RPMI8226 (cell line): Measurements from ENCODE around the gene CTNND2.

ENCODE experiments used
- DNase-seq: peaks from one replicate; pipeline ENCODE4 v3.0.0-alpha.2; 2015

The CTNND2 gene

DNA sequence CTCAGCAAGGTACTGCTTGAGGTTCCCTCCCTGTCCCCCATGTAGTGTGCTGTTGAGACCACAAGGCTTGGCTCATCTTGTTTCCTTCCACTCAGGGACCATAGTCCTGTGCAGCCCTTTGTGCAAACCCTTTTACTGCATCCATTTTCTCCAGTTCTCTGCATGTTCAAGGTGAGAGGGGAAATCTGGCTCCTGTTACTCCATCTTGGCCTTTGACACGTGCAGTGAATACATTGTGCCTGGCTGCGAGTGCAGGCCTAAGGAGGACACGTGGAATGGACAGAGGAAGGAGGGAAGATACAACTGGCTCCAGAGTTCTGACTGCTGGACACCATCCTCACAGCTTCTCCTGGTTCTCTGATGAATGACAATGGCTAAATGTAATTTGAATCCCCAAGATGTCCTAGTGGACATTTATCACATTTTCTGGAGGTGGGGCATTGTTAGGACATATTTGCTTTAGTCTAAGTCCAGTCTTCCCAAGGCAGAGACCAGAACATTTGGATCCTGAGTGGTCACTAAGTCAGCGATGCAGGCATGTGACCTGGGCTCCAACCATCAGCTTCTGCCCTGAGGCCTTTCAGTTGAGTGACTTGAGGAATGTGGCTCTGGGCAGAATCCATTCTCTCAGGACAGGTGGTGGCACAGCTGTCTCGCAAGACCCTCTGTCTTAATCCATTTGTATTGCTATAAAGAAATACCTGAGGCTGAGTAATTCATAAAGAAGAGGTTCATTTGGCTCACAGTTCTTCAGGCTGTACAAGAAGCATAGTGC lies 954.2 kb downstream of the CTNND2 start:
- DNase-seq = no peak

DNA sequence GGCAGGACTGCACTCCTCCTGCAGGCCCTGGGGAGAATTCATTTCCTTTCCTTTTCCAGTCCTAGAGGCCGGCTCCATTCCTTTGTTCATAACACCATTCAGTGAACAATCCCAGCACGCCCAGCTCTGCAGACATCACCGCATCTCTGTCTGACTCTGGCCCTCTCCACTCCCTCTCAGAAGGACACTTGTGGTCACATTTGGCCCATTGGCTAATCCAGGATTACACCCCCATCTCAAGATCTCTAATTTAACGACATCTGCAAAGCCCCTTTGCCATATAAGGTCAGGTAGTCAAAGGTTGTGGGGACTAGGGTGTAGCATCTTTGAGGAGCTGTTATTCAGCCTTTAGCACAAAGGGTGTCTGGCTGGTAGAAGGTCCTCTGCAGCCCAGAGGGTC lies 958.2 kb downstream of the CTNND2 start:
- DNase-seq = no peak

DNA sequence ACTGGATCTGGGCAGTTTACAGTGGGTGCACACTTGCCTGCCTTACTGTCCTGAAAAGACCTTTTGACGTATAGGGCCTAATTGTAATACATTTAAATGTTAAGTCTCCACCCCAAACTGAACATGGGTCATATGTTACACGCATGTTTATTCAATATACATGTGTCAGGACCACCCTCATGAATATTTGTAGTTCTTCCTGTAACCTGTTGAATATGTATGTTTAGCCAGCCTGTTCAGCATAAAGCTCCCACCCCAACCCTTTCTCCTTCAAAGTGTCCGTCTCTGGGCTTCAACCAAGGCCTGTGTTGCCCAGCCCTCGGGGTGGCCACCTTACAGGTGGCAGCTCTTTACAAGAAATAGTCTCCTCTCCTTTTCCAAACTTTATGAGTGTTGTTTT lies 962.3 kb downstream of the CTNND2 start:
- DNase-seq = no peak

DNA sequence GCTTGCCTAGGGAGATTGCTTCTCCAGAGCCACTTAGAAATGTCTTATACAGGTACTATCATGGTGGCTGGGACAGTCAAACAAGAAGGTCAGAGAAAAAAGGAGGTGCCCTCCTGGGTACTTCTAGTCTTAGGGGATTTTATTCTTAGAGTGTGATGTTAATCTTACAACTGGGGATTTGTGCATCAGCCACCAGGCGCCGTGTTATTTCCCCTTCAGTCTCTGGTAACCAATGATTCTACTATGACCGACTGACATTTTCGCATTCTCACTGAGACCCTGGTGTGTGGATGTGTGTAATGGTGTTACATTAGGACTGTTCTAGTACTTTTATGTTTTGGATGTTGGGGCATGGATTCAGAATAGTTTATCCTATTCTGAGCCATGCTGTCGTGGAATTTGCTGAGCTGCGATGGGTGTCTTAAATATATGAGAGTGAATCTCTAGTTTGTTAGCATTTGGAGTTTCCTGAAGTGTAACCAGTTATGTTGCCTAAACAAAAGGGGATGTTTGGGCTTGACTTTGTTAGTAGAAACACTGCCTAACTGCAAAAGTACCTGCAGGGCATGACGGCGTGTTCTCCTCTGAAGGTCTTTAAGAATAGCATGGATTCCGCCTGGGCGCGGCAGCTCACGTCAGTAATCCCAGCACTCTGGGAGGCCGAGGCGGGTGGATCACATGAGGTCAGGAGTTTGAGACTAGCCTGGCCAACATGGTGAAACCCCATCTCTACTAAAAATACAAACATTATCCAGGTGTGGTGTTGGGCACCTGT lies 968.0 kb downstream of the CTNND2 start:
- no peak for DNase-seq

DNA sequence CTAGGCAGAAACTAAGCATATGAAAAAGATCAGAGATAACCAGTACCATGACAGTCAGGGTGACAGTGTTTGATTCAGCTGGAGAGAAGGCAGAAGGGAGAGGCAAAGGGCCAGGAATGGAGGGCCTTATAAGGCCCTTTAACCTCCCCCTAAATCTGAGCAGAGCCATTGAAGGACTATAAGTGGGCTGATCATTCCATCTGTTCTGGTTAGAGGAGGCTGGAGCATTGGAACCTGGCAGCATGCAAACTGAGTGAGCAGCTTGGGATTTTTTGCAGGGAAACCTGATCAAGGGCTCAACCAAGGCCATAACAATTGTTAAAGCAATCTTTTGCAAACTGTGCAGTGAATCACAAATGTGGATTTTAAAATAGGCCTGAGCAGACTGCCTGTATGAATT lies 968.7 kb downstream of the CTNND2 start:
- no peak for DNase-seq

DNA sequence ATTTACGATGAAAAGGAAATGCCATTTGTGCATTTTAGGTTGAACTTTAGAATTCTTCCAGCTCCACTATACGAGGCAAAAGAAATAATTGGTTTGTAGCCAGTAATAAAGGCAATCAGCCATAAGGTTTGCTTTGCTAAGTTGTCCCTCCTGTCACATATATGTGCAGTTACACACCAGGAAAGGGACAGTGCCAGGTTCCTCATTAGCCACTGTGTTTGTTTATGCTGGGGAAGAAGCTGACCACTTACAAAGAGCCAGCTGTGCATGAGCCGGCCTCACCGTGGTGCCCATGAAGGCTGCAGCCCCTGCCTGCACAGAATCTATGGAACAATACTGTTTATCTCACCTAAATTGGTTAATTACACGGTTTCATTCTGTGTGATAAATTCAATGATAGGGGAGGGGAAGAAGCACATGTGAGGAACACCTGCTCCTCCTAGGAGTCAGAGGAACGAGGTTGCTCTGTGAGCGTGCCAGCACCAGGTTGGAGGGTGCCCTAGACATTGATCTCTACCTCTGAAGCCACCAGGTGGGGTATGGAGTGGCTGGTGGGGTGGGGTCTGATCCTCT lies 969.4 kb downstream of the CTNND2 start:
- no peak for DNase-seq

DNA sequence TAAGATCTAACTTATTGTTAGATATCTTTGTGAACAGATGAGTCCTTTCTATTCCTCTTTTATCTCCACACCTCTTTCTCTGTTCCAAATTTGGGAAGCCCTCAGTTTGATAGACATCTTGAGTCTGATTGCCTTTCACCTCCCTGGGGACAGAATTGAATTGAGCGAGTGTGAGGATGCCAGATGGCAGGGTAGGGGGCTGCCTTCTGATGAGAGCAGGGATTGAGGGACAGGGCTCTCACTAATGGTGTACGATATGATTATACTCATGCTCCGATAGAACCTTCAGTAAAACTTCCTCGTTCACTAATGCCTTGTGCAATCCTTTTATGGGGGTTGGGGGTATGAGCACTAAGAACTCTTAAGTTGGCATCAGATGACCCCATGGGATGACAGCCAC lies 971.1 kb downstream of the CTNND2 start:
- no peak for DNase-seq

DNA sequence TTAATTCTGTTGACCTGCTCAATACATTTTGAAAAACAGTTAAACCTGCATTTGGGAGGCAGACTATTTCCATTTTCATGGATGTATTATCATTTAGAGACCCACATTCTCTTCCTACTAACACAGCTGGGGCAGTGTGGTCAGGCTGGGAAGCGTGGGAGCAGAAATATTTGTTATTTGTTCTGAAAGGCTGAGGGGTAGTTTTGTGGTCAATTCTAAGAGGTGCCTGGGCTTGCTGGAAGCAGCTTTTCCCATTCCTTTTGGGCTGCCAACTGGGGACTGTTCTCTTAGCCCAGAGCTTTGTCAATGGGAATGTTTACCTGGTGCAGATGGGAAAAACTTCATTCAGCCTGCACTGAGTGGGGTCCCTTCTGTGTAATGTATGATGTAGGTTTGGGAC lies 971.8 kb downstream of the CTNND2 start:
- no peak for DNase-seq

DNA sequence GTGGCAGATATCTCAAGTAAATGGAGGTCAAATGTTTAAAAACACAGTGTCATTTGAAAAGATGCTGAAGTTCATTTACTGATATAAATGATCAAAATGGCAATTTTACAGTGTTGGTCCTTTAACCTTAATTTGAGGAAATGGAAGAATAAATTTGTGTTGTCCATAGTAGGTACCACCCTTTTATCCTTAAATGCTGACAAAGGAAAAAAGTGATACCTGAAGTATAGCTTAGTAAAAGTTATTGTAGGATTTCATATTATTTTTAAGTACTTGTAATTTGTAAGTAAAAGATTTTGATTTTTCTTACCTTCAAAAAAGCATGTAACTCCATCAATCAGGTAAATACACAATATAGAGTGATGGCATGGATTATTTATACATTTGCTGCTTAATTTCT lies 976.6 kb downstream of the CTNND2 start:
- no peak for DNase-seq

DNA sequence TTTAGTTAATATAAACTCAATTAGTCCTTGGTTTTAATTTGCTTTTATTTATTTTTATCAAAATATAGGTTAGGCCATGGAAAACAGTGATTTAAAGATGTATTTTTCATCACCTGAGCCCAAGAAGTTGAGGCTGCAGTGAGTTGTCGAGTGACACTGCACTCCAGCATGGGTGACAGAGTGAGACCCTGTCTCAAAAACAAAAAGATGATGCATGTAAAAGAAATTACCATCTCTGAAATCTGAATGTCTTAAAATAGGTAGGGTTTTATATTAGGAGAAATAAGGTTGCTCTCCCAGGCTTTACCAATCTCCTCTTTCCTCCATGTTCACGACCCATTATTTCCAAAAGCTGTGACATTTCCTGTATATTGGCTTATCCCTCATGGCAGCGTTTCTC lies 980.9 kb downstream of the CTNND2 start:
- DNase-seq = no peak
